Keratinocyte (primary cell): Measurements from ENCODE around the gene SCN8A. TPM values are rescaled to one million over a fixed set of nuclear protein-coding genes. Genes with fewer than 3 reads are reported as not detected.

Source experiments
- DNase-seq: peaks from one replicate; pipeline ENCODE4 v3.0.0-alpha.2; 2011; ENCODE audit warnings: low read depth, missing footprints, low spot score
- FAIRE-seq: peaks from 2 replicates; lab custom pipeline; 2011; peaks lifted over from hg19 to GRCh38; lab: Jason Lieb, UNC
- H2AFZ ChIP-seq: 2 replicates; pipeline ENCODE4 v1.6.0; 2012; ENCODE audit warnings: low read length, control low read depth, inconsistent platforms; ENCODE audit not compliant: control insufficient read depth
- H3K27ac ChIP-seq: 2 replicates; pipeline ENCODE4 v1.5.1; 2011; ENCODE audit warnings: low read length; ENCODE audit not compliant: control insufficient read depth, insufficient read depth
- H3K27me3 ChIP-seq: 3 replicates; pipeline ENCODE4 v1.6.0; 2011; ENCODE audit warnings: low read length; ENCODE audit not compliant: control insufficient read depth, insufficient read depth; ENCODE audit errors: extremely low read depth
- H3K36me3 ChIP-seq, 2 experiments: 2 replicates in 1 of 2; 3 replicates in 1 of 2; pipeline ENCODE4 v1.5.1; 2011; ENCODE audit warnings: low read length in 2 of 2, mild to moderate bottlenecking in 1 of 2; ENCODE audit not compliant: control insufficient read depth in 2 of 2, insufficient read depth in 2 of 2; ENCODE audit errors: extremely low read depth in 1 of 2
- H3K4me1 ChIP-seq: 3 replicates; pipeline ENCODE4 v1.5.1; 2011; ENCODE audit warnings: low read length; ENCODE audit not compliant: control insufficient read depth, insufficient read depth; ENCODE audit errors: extremely low read depth
- H3K4me2 ChIP-seq: 3 replicates; pipeline ENCODE4 v1.6.0; 2011; ENCODE audit warnings: low read depth, low read length; ENCODE audit not compliant: control insufficient read depth, insufficient read depth; ENCODE audit errors: extremely low read depth
- H3K4me3 ChIP-seq, 3 experiments: fragments of 200-600 bp in 1 of 3; sonication (generic) in 1 of 3; 2 replicates in 2 of 3; 3 replicates in 1 of 3; pipeline ENCODE4 v1.5.1; 2011 to 2016; ENCODE audit warnings: low read length in 3 of 3, mild to moderate bottlenecking in 3 of 3, control low read depth in 2 of 3, inconsistent platforms in 1 of 3, low read depth in 1 of 3, mixed read lengths in 1 of 3, mixed run types in 1 of 3, moderate library complexity in 1 of 3; ENCODE audit not compliant: control insufficient read depth in 2 of 3, insufficient read depth in 2 of 3; ENCODE audit errors: extremely low read depth in 1 of 3
- H3K79me2 ChIP-seq: 2 replicates; pipeline ENCODE4 v1.6.0; 2012; ENCODE audit warnings: low read length; ENCODE audit not compliant: control insufficient read depth, insufficient read depth
- H3K9ac ChIP-seq: 3 replicates; pipeline ENCODE4 v1.6.0; 2011; ENCODE audit warnings: low read length; ENCODE audit not compliant: control insufficient read depth, insufficient read depth; ENCODE audit errors: extremely low read depth
- H3K9me1 ChIP-seq: 3 replicates; pipeline ENCODE4 v1.6.0; 2011; ENCODE audit warnings: low read length; ENCODE audit not compliant: control insufficient read depth, insufficient read depth; ENCODE audit errors: extremely low read depth
- H3K9me3 ChIP-seq: 2 replicates; pipeline ENCODE4 v1.5.1; 2012; ENCODE audit warnings: low read depth, low read length; ENCODE audit not compliant: control insufficient read depth
- H4K20me1 ChIP-seq: 3 replicates; pipeline ENCODE4 v1.6.0; 2011; ENCODE audit warnings: low read length; ENCODE audit not compliant: control insufficient read depth, insufficient read depth; ENCODE audit errors: extremely low read depth
- CTCF ChIP-seq, 3 experiments: IDR thresholded peaks in 1 of 3; conservative IDR thresholded peaks in 1 of 3; optimal IDR thresholded peaks in 1 of 3; 2 replicates in 2 of 3; 3 replicates in 1 of 3; pipeline versions ENCODE3 to v1.5.1; 2011; ENCODE audit warnings: low read length in 3 of 3, mild to moderate bottlenecking in 3 of 3, moderate library complexity in 2 of 3, control low read depth in 1 of 3, inconsistent platforms in 1 of 3; ENCODE audit not compliant: insufficient read depth in 2 of 3; ENCODE audit errors: extremely low read depth in 1 of 3
- EZH2 ChIP-seq: IDR thresholded peaks from one replicate; pipeline ENCODE4 v1.6.1; 2012; ENCODE audit warnings: inconsistent platforms, mild to moderate bottlenecking, low read length, moderate library complexity
- dilution Hi-C: fragments of 300-500 bp; cut with MboI; formaldehyde crosslinking; loops from one replicate; pipeline ENCODE4 v1.7.0; 2020; ENCODE audit warnings: low sequenced_read_pairs; ENCODE audit not compliant: extremely low pct_ligation_motif_present
- polyA plus RNA-seq, 5 experiments: library from polyadenylated mRNA; depleted of rRNA in 3 of 5; stranded (reverse) in 3 of 5; stranded (forward) in 1 of 5; unstranded in 1 of 5; fragments of >200 nt; gene quantifications; 1 replicate in 1 of 5; 2 replicates in 3 of 5; 3 replicates in 1 of 5; pipeline versions ENCODE4 v1.2.1 to v1.2.3, GENCODE V29; 2011 to 2012; ENCODE audit warnings: missing spikeins in 2 of 5, low read depth in 1 of 5, low replicate concordance in 1 of 5

The SCN8A gene
- polyA plus RNA-seq, 1 donor (not counting 4 experiments of a cell fraction or from before 2014, with no cell fraction given): 1.1 TPM

GRCh38 chr12:51714666-51715065 is 123.6 kb downstream of the SCN8A start:
- Histone ChIP-seq H3K9ac (no peak overlapping the region), H3K4me2 (no peak overlapping the region)

GRCh38 chr12:51717326-51717925 is 126.4 kb downstream of the SCN8A start:
- no peak for FAIRE-seq
- Histone ChIP-seq H3K4me3 (no peak overlapping the region), H3K9me1 (no peaks in the 10 kb centered on the region), H3K4me1 (no peaks in the 10 kb centered on the region), H4K20me1 (no peaks in the 10 kb centered on the region), H3K4me2 (no peak overlapping the region), H3K27ac (no peak overlapping the region), H3K27me3 (peaks cover 13% of the 10 kb centered on the region), H3K9me3 (no peaks in the 10 kb centered on the region), H3K36me3 (no peaks in the 10 kb centered on the region), H3K79me2 (no peaks in the 10 kb centered on the region), H2AFZ (no peak overlapping the region), H3K9ac (no peak overlapping the region)
- TF ChIP-seq CTCF (optimal IDR thresholded peaks at IDR 0.05 in 1 of 3, IDR thresholded peaks at IDR 0.05 in 1 of 3, conservative IDR thresholded peaks at IDR 0.05 in 1 of 3; ENCODE audit: extremely low read depth in 1 of 3, insufficient read depth in 2 of 3, low read length in 3 of 3): no peak
- no peak for TF ChIP-seq EZH2
- no peak for DNase-seq
- dilution Hi-C loops: no loop called here

More at GRCh38 chr12:51714666-51715065, 123.6 kb downstream of the SCN8A start:
- FAIRE-seq (no peak), DNase-seq (no peak)
- Histone ChIP-seq H3K36me3 (no peaks in the 10 kb centered on the region), H3K27ac (no peak overlapping the region), H3K79me2 (no peaks in the 10 kb centered on the region), H3K9me3 (no peaks in the 10 kb centered on the region), H3K9me1 (no peaks in the 10 kb centered on the region), H4K20me1 (no peaks in the 10 kb centered on the region), H3K27me3 (no peaks in the 10 kb centered on the region), H3K4me3 (no peak overlapping the region), H3K4me1 (no peaks in the 10 kb centered on the region), H2AFZ (no peak overlapping the region)
- TF ChIP-seq EZH2 (no peak), CTCF (optimal IDR thresholded peaks at IDR 0.05 in 1 of 3, IDR thresholded peaks at IDR 0.05 in 1 of 3, conservative IDR thresholded peaks at IDR 0.05 in 1 of 3; ENCODE audit: extremely low read depth in 1 of 3, insufficient read depth in 2 of 3, low read length in 3 of 3) (no peak)
- dilution Hi-C loops: no loop called here
